Activated CD4-positive, alpha-beta T cell treated with anti-CD3 and anti-CD28 coated beads for 24 hours (primary cell): ENCODE results near the gene ALG1.
"Not testable (repeated sequence)": the region's sequence is repeated elsewhere in the genome, so short reads cannot be mapped to it uniquely, and the experiment has no call there.

Source experiments
- DNase-seq, 2 donors: peaks; one replicate each; pipeline ENCODE4 v3.0.0-alpha.2; 2020; ENCODE audit warnings: low read depth in 2 of 2

Gene ALG1

DNA sequence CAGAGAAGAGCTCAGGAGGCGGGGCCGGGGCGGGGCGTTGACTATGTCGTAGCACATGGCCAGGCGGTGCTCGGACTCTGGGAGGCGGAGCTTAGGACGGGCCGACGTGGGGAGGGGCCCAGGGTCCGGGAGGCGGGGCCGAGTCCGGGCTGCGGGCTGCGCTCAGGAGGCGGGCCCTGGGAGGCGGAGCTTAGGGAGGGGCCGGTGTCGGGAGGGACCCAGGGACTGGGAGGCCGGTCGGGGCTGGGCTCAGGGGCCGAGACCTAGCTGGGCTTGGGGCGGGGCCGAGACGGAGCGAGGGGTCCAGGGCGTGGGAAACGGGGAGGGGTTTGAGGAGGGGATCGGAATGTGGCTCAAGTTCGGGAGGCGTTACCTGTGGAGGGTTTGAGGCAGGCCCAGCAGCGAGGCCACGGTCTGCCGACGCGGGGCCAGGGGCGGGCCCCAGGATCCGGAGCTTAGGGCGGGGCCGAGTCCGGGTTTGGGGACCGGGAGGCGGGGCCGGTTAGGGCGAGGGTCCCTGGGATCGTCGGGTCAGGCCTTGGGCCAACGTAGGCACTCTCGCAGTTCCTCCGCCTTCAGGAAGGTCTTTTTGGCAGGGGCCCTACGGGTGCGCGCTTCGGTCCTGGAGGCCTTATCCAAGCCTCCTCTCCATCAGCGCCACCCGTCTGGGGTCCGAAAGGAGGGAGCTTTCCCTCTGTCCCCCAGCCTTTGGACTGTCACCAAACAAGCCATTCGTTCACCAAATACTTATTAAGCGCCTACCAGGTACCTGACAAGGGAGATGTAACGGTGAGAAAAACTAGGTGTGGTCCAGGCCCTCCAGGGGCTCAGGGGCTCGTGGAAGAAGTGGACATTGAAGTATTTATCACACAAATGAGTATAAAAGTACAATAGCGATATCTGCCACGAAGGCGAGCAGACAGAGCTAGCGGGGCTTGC is 26.8 kb downstream of the ALG1 start:
- DNase-seq = peak; percentile 46 to 56

DNA sequence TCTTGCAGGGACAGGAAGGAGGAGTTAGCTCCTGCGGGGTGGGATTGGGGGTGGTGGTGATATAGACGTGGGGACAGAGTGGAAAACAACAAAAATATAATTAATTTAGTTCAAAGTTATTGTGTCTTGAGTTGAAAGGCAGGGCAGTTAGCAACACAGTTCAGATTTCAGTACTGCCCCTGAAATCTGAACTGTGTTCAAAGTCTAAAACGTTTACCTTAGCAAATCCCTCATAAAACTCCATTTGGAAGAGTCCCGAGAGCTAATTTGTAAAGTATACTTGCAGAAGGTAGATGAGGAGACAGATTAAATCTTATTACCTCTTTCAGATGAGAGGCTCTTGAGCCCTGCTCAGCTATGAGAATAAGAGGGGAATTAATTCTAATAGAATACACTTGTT is 27.5 kb downstream of the ALG1 start:
- DNase-seq = not testable (repeated sequence)

DNA sequence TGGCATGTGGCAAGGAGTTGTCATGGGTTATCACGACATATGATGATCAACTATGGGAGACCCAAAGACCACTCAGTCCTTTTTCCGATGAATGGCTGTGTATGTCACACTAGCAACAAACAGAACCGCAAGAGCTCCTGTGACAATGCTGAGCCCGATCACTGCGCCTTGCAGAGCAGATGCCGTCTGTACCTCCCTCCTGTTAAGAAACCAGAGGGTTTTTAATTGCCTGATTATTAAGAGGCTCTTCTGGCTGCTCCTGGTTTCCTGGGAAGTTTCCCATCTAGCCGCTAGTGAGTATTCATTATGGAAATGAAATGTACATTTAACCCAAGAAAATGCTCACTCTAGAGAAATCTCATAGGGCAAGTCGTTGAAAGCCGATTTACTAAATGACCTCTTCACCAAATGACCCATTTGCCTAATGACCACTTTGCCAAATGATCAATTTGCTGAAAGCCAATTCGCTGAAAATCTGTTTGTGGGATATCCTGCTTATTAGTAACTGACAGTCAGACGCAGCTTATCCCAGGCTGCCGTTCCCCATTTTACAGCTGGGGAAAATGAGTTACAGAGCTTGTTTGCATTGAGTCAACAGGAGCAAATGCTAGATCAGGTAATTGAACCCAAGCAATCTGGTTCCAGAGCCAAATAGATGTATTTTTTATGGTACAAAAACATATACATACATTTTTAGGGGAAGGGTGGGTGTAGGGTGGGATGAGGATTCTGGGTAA is 31.8 kb downstream of the ALG1 start:
- not testable (repeated sequence) for DNase-seq

DNA sequence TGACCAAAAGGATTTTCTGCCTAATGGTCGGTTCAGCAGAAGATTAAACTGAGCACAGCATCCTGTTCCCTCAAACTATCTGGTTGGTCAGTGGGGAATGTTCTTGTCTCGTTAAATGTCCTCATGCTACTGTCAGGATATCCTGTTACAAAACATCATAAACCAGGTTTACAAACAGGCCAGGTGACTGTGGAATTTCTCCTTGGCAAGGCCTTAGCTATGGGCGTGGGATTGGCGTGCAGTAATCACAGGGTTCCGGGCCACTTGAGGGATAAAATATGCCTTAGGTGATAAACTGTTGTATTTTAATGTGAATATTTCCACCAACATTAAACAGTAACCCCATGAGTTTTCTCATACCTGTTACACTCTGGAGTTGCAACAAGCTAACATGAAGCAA is 33.4 kb downstream of the ALG1 start:
- not testable (repeated sequence) for DNase-seq

DNA sequence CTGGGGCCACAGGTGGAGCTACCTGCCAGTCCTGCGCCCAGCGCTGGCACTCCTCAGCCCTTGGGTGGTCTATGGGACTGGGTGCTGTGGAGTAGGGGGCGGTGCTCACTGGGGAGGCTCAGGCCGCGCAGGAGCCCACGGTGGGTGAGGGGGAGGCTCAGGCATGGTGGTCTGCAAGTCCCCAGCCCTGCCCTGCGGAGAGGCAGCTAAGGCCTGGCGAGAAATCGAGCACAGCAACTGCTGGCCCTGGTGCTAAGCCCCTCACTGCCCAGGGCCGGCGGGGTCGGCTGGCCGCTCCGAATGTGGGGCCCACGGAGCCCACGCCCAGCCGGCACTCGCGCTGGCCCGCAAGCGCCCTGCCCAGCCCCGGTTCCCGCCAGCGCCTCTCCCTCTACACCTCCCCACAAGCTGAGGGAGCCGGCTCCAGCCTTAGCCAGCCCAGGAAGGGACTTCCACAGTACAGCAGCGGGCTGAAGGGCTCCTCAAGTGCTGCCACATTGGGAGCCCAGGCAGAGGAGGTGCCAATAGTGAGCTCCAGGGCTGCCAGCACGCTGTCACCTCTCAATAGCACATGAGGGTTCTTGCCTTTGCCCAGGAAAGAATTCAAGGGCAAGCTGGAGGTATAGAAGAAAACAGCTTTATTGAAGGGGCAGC is 37.0 kb downstream of the ALG1 start:
- DNase-seq = no peak

- DNase-seq = not testable (repeated sequence)
Measured at GRCh38 chr16:5110933-5111332, 39.3 kb downstream of the ALG1 start.

- not testable (repeated sequence) for DNase-seq
Measured at GRCh38 chr16:5116780-5117295, 45.2 kb downstream of the ALG1 start.

- peak in 1 of 2 donors; percentile 6 for DNase-seq
Measured at GRCh38 chr16:5117300-5118087, 45.9 kb downstream of the ALG1 start.

- not testable (repeated sequence) for DNase-seq
Measured at GRCh38 chr16:5131467-5132004, 59.9 kb downstream of the ALG1 start.

DNA sequence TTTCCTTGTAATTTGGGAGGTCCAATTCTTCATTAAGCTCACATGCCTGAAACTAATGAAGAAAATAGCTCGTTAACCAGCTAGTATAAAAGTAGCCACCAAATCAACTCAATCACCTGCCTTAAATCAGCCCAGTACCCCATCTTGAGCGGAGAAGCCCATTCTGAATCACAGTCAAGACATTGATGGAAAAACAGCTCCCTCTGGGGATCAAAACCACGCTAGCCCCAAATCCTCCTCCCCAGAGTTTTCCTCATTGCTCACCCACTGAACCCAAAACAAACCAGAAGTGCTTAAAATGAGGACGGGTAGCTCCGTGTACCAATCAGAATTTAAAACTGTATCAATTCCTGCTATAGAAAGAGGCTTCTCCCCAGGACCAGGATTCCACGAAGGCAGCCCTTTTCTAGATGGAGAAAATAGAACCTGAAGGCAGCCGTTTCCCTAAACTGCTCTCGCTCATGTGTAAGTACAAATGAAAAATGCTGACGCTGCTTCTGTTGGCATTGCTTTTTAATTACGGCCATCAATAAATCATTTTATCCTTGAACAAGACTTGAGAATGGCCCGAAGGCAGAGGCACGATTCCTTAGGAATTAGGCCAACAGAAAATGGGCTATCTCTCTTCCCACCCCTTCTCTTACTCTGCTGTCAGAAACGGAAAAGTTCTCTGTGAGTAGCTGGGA is 61.4 kb downstream of the ALG1 start:
- not testable (repeated sequence) for DNase-seq

- DNase-seq = not testable (repeated sequence)
Measured at GRCh38 chr16:5134739-5135452, 63.3 kb downstream of the ALG1 start.
